CD14-positive monocyte (primary cell): Measurements from ENCODE around the gene CCNY. TPM values are rescaled to one million over a fixed set of nuclear protein-coding genes. Genes with fewer than 3 reads are reported as not detected.

Experiments
- DNase-seq, 3 donors: peaks; one replicate each; pipeline ENCODE4 v3.0.0-alpha.2; 2011 to 2022
- H2AFZ ChIP-seq: 2 replicates; pipeline ENCODE4 v1.6.0; 2012; ENCODE audit warnings: mild to moderate bottlenecking, low read depth, low read length, inconsistent platforms; ENCODE audit not compliant: insufficient read depth, poor library complexity, severe bottlenecking
- H3K27ac ChIP-seq, 2 donors: 1 replicate in 1 of 2; 2 replicates in 1 of 2; pipeline ENCODE4 v1.5.1; 2012 to 2013; ENCODE audit warnings: low read length in 2 of 2, control low read depth in 1 of 2, inconsistent platforms in 1 of 2, low read depth in 1 of 2, mild to moderate bottlenecking in 1 of 2
- H3K27me3 ChIP-seq, 2 donors: one replicate each; pipeline versions ENCODE4 v1.6.0 to v1.6.1; 2011 to 2013; ENCODE audit warnings: low read length in 2 of 2; ENCODE audit not compliant: control insufficient read depth in 2 of 2, insufficient read depth in 2 of 2
- H3K36me3 ChIP-seq, 2 donors: replicated peaks in 1 of 2; 1 replicate in 1 of 2; 2 replicates in 1 of 2; pipeline versions ENCODE4 v1.5.1 to v1.6.1; 2012 to 2013; ENCODE audit warnings: low read length in 2 of 2, control low read depth in 1 of 2, inconsistent platforms in 1 of 2, mild to moderate bottlenecking in 1 of 2; ENCODE audit not compliant: insufficient read depth in 2 of 2, control insufficient read depth in 1 of 2
- H3K4me1 ChIP-seq, 2 donors: 1 replicate in 1 of 2; 2 replicates in 1 of 2; pipeline versions ENCODE4 v1.5.1 to v1.6.1; 2012 to 2013; ENCODE audit warnings: low read length in 2 of 2, control low read depth in 1 of 2, inconsistent platforms in 1 of 2, mild to moderate bottlenecking in 1 of 2, moderate library complexity in 1 of 2; ENCODE audit not compliant: insufficient read depth in 2 of 2, control insufficient read depth in 1 of 2
- H3K4me2 ChIP-seq: replicated peaks from 2 replicates; pipeline ENCODE3; 2012; ENCODE audit warnings: low read length, moderate library complexity, mild to moderate bottlenecking; ENCODE audit not compliant: poor library complexity, severe bottlenecking; ENCODE audit errors: extremely low read depth
- H3K4me3 ChIP-seq, 3 experiments: fragments of 200-600 bp in 1 of 3; sonication (generic) in 1 of 3; replicated peaks in 1 of 3; 1 replicate in 2 of 3; 2 replicates in 1 of 3; pipeline ENCODE4 v1.5.1; 2011 to 2013; ENCODE audit warnings: low read length in 3 of 3, mild to moderate bottlenecking in 3 of 3, control low read depth in 2 of 3, low read depth in 2 of 3, inconsistent platforms in 1 of 3, moderate library complexity in 1 of 3
- H3K79me2 ChIP-seq: 2 replicates; pipeline ENCODE4 v1.6.0; 2012; ENCODE audit warnings: mild to moderate bottlenecking, control low read depth, inconsistent platforms, low read length, moderate library complexity; ENCODE audit not compliant: insufficient read depth
- H3K9ac ChIP-seq: 2 replicates; pipeline ENCODE4 v1.6.0; 2017; ENCODE audit warnings: low read length, mild to moderate bottlenecking; ENCODE audit not compliant: insufficient read depth, poor library complexity, severe bottlenecking
- H3K9me3 ChIP-seq, 2 donors: replicated peaks in 1 of 2; 1 replicate in 1 of 2; 2 replicates in 1 of 2; pipeline versions ENCODE4 v1.5.1 to v1.6.1; 2012 to 2013; ENCODE audit warnings: low read length in 2 of 2, control low read depth in 1 of 2; ENCODE audit not compliant: control insufficient read depth in 1 of 2, insufficient read depth in 1 of 2
- H4K20me1 ChIP-seq: 2 replicates; pipeline ENCODE4 v1.6.0; 2012; ENCODE audit warnings: mild to moderate bottlenecking, low read length, control low read depth, moderate library complexity; ENCODE audit not compliant: insufficient read depth
- H3K27ac Mint-ChIP-seq, 7 donors: one replicate each; pipeline ENCODE4 v1.8.0; 2020; ENCODE audit warnings: mild to moderate bottlenecking in 7 of 7, mixed read lengths in 7 of 7, moderate library complexity in 6 of 7, inconsistent platforms in 2 of 7
- H3K27me3 Mint-ChIP-seq, 3 donors: one replicate each; pipeline ENCODE4 v1.8.0; 2021 to 2022; ENCODE audit warnings: low read depth in 3 of 3, mild to moderate bottlenecking in 3 of 3, mixed read lengths in 3 of 3, moderate library complexity in 3 of 3, inconsistent platforms in 1 of 3
- H3K36me3 Mint-ChIP-seq, 2 donors: one replicate each; pipeline ENCODE4 v1.8.0; 2020; ENCODE audit warnings: mixed read lengths in 2 of 2, inconsistent platforms in 1 of 2, mild to moderate bottlenecking in 1 of 2
- H3K4me1 Mint-ChIP-seq: one replicate; pipeline ENCODE4 v1.8.0; 2020; ENCODE audit warnings: mild to moderate bottlenecking, mixed read lengths
- H3K4me3 Mint-ChIP-seq, 2 donors: one replicate each; pipeline ENCODE4 v1.8.0; 2020; ENCODE audit warnings: mild to moderate bottlenecking in 2 of 2, mixed read lengths in 2 of 2, moderate library complexity in 1 of 2
- H3K9me3 Mint-ChIP-seq, 7 donors: one replicate each; pipeline ENCODE4 v1.8.0; 2020 to 2022; ENCODE audit warnings: mixed read lengths in 7 of 7, mild to moderate bottlenecking in 6 of 7, moderate library complexity in 6 of 7, inconsistent platforms in 2 of 7
- whole genome bisulfite sequencing: methylation state at CpG from one replicate; pipeline ENCODE4 v1.1.5; 2013; ENCODE audit warnings: missing lambda C conversion rate; ENCODE audit not compliant: insufficient coverage; 5-methylcytosine and 5-hydroxymethylcytosine counted together
- intact Hi-C, 2 donors: fragments of 100-400 bp; cut with micrococcal nuclease; formaldehyde crosslinking; loops; one replicate each; pipeline versions ENCODE4 v1.15.0 to v1.15.1; 2023
- polyA plus RNA-seq, 3 donors: library from polyadenylated mRNA; depleted of rRNA in 1 of 3; unstranded in 2 of 3; stranded (reverse) in 1 of 3; fragments of 300-500 nt in 2 of 3; fragments of >200 nt in 1 of 3; fragmentation: Illumina TruSeq in 2 of 3; gene quantifications; 1 replicate in 2 of 3; 2 replicates in 1 of 3; pipeline ENCODE4 v1.2.3, GENCODE V29; 2012 to 2021
- TF ChIP-seq, protein P1 (sequence below): fragments of 200-600 bp; IDR thresholded peaks from one replicate; pipeline ENCODE4 v1.8.0; 2022; ENCODE audit warnings: antibody characterized with exemption, mild to moderate bottlenecking

The CCNY gene
- polyA plus RNA-seq, 3 donors, result 39.9 to 116 (median 64.8) TPM

DNA sequence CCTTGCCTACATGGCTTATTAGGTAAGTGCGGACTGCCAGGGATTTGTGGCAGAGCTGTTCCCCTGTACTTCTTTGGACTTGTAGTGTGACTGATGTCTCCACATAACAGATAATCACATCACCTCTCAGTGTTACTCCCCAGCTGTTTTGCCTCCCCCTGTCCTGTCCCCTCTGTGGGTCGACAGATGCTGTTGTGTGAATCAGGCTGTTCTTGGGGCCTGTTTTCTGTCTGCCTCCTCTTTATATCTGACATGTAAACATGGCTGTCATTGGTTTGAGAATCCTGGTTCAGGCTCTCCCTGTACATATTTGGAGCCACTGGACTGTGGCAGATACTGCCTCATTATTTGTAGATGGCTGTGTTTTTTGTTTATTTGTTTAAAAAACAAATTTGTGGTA lies 22.7 kb downstream of the CCNY start:
- Mint-ChIP-seq H3K36me3 (peaks cover 6 to 8% of the 10 kb centered on the region in 2 donors), H3K4me3 (no peak overlapping the region), H3K27ac (peak overlapping the region in 1 of 7 donors; percentile 68), H3K9me3 (no peaks in the 10 kb centered on the region), H3K4me1 (peaks cover 53% of the 10 kb centered on the region), H3K27me3 (no peaks in the 10 kb centered on the region)
- TF ChIP-seq, protein P1, sequence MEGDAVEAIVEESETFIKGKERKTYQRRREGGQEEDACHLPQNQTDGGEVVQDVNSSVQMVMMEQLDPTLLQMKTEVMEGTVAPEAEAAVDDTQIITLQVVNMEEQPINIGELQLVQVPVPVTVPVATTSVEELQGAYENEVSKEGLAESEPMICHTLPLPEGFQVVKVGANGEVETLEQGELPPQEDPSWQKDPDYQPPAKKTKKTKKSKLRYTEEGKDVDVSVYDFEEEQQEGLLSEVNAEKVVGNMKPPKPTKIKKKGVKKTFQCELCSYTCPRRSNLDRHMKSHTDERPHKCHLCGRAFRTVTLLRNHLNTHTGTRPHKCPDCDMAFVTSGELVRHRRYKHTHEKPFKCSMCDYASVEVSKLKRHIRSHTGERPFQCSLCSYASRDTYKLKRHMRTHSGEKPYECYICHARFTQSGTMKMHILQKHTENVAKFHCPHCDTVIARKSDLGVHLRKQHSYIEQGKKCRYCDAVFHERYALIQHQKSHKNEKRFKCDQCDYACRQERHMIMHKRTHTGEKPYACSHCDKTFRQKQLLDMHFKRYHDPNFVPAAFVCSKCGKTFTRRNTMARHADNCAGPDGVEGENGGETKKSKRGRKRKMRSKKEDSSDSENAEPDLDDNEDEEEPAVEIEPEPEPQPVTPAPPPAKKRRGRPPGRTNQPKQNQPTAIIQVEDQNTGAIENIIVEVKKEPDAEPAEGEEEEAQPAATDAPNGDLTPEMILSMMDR, result no peak
- Histone ChIP-seq H3K4me1 (peaks cover 10 to 18% of the 10 kb centered on the region in 2 donors), H3K4me2 (no peak overlapping the region), H3K79me2 (peaks cover 99% of the 10 kb centered on the region), H3K9me3 (no peaks in the 10 kb centered on the region), H3K27me3 (no peaks in the 10 kb centered on the region), H2AFZ (no peak overlapping the region), H4K20me1 (peaks cover 100% of the 10 kb centered on the region), H3K9ac (no peak overlapping the region), H3K27ac (peak overlapping the region in 1 of 2 donors; percentile 48), H3K4me3 (no peak overlapping the region), H3K36me3 (no peaks in the 10 kb centered on the region)
- intact Hi-C loops, result no loop called here
- no CpG with 5 or more reads among the region's 2 CpGs for WGBS
- no peak for DNase-seq

DNA sequence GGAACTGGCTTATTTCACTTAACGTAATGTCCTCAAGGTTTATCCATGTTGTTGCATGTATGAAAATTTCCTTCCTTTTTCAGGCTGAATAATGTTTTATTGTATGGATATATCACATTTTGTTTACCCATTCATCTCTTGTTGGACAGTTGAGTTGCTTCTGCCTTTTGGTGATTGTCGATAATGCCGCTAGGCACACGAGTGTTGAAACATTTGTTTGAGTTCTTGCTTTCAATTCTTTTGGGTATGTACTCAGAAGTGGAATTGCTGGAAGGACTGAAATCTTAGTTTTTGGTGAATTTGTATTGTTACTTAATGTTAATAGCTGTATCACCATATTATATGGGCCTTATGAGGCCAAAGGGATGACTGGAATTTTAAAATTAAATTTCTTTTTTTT lies 23.6 kb downstream of the CCNY start:
- Mint-ChIP-seq H3K4me1 (peaks cover 48% of the 10 kb centered on the region), H3K9me3 (no peaks in the 10 kb centered on the region), H3K27ac (peak overlapping the region in 2 of 7 donors; percentile 17 to 19), H3K4me3 (no peak overlapping the region), H3K36me3 (peaks cover 6 to 8% of the 10 kb centered on the region in 2 donors), H3K27me3 (no peaks in the 10 kb centered on the region)
- TF ChIP-seq, protein P1, result no peak
- intact Hi-C loops, result no loop called here
- no CpG with 5 or more reads among the region's 4 CpGs for WGBS
- Histone ChIP-seq H4K20me1 (peaks cover 100% of the 10 kb centered on the region), H3K27me3 (no peaks in the 10 kb centered on the region), H3K9me3 (no peaks in the 10 kb centered on the region), H2AFZ (no peak overlapping the region), H3K4me1 (peaks cover 8 to 14% of the 10 kb centered on the region in 2 donors), H3K27ac (no peak overlapping the region), H3K36me3 (no peaks in the 10 kb centered on the region), H3K9ac (no peak overlapping the region), H3K79me2 (peaks cover 99% of the 10 kb centered on the region), H3K4me2 (no peak overlapping the region), H3K4me3 (no peak overlapping the region)
- DNase-seq, result no peak
